Measurements from ENCODE around the gene SMIM41.

GRCh38 chr12:52035190-52035589 lies 44.3 kb upstream of the SMIM41 start:
- TF ChIP-seq POLR2A (IDR thresholded peaks at IDR 0.05), result no peak
- no peak for TF ChIP-seq CTCF (IDR thresholded peaks at IDR 0.05)
